Esophagus muscularis mucosa (tissue), 4 donors: Measurements from ENCODE around the gene EXOC3.

Experiments
- EP300 ChIP-seq: sonication (generic); formaldehyde crosslinking; IDR thresholded peaks from one replicate; pipeline ENCODE4 v1.6.1; 2017; ENCODE audit warnings: antibody characterized with exemption
- POLR2A ChIP-seq: fragments of 450-650 bp; IDR thresholded peaks from one replicate; pipeline ENCODE4 v1.6.1; 2017; ENCODE audit warnings: antibody characterized with exemption, moderate library complexity, mild to moderate bottlenecking, low read depth
- TF ChIP-seq, protein P1 (sequence below), 3 experiments: fragments of 200-600 bp in 2 of 3; fragments of 450-650 bp in 1 of 3; sonication (generic) in 2 of 3; IDR thresholded peaks; one replicate each; pipeline ENCODE4 v1.5.1; 2017 to 2019; ENCODE audit warnings: antibody characterized with exemption in 3 of 3, mild to moderate bottlenecking in 2 of 3, moderate library complexity in 1 of 3

DNA sequence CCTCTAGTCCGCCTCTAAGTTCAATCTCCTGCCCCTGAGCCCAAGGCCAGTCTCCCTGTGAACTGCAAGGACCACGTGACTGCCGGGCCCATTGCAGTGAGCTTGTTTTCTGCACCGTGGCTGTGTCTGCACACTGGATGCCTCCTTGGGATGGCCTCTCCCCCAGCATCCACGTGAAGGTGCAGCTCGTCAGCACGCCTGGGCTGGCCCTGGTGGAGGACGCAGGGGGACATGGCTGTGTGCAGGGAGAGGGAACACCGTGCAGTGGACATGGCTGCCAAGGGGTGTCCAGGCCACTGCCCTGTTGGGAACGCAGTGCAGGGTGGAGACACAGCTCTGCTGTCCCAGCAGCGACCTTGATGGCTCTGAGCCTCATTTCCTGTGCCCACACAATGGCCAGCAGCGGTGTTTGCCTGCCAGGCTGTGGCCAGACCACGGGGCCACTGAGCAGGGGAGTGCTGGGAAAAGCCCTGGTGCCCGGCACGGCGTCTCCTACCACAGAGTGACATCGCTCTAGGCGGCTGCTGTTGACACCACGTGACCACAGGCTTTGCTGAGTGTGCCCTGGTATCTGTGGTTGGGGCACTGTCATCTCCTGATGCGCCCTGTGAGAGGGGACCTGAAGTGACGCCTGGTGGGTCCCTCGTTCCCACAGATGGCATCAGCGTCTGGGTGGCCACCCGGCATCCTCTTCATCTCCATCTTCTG is 26.9 kb upstream of the EXOC3 start:
- TF ChIP-seq POLR2A, result no peak
- TF ChIP-seq, protein P1, sequence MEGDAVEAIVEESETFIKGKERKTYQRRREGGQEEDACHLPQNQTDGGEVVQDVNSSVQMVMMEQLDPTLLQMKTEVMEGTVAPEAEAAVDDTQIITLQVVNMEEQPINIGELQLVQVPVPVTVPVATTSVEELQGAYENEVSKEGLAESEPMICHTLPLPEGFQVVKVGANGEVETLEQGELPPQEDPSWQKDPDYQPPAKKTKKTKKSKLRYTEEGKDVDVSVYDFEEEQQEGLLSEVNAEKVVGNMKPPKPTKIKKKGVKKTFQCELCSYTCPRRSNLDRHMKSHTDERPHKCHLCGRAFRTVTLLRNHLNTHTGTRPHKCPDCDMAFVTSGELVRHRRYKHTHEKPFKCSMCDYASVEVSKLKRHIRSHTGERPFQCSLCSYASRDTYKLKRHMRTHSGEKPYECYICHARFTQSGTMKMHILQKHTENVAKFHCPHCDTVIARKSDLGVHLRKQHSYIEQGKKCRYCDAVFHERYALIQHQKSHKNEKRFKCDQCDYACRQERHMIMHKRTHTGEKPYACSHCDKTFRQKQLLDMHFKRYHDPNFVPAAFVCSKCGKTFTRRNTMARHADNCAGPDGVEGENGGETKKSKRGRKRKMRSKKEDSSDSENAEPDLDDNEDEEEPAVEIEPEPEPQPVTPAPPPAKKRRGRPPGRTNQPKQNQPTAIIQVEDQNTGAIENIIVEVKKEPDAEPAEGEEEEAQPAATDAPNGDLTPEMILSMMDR (IDR thresholded peaks at IDR 0.05), result no peak
- TF ChIP-seq EP300, result no peak
